Measurements from ENCODE around the gene NUDT14. TPM values are rescaled to one million over a fixed set of nuclear protein-coding genes. Genes with fewer than 3 reads are reported as not detected.

Gene NUDT14
- total RNA-seq, 1 donor from 2014 or later, result 34.7 TPM

GRCh38 chr14:105124823-105125222 is 56.3 kb downstream of the NUDT14 start:
- intact Hi-C loops (cut with micrococcal nuclease), result no loop called here
- DNase-seq, result no peak
- ATAC-seq, result no peak

GRCh38 chr14:105123981-105124765 is 56.9 kb downstream of the NUDT14 start:
- intact Hi-C loops (cut with micrococcal nuclease), result loop anchor here (2.0 kb wide), 1 partner anchor 19 kb away; no protein-coding TSS in a partner anchor
- no peak for DNase-seq
- ATAC-seq, result no peak

GRCh38 chr14:105123064-105123665 is 57.9 kb downstream of the NUDT14 start:
- intact Hi-C loops (cut with micrococcal nuclease), result loop anchor here (2.0 kb wide), 1 partner anchor 18 kb away; no protein-coding TSS in a partner anchor
- DNase-seq, result no peak

More at GRCh38 chr14:105123064-105123665, 57.9 kb downstream of the NUDT14 start:
- ATAC-seq, result no peak

Small RNA genes within 50 kb of the gene (microRNA-seq; reads per million reads assigned to microRNA genes)
- gene MIR6765 (ENCODE audit: borderline number of aligned reads), result not detected

Other genes with a start within 250 kb of the NUDT14 start
- gene AHNAK2, start 202.9 kb downstream of the NUDT14 start, total RNA-seq, result 2.5 TPM
- gene CLBA1, start 195.5 kb downstream of the NUDT14 start, total RNA-seq, result 1.5 TPM
- gene CDCA4, start 160.2 kb downstream of the NUDT14 start, total RNA-seq, result 1.9 TPM
- 1.3 TPM for gene GPR132, start 115.9 kb downstream of the NUDT14 start, total RNA-seq
- 33.6 TPM for gene JAG2, start 12.5 kb downstream of the NUDT14 start, total RNA-seq
- gene BTBD6, start 67.2 kb upstream of the NUDT14 start, total RNA-seq, result 51.6 TPM
- 20.3 TPM for gene BRF1, start 119.7 kb upstream of the NUDT14 start, total RNA-seq
- 76.2 TPM for gene PACS2, start 133.4 kb upstream of the NUDT14 start, total RNA-seq
- gene TEX22, start 217.2 kb upstream of the NUDT14 start, total RNA-seq, result 1.6 TPM
- gene MTA1, start 238.5 kb upstream of the NUDT14 start, total RNA-seq, result 201 TPM